Mesangial cell (primary cell): ENCODE measurements around the gene ZNF275. TPM values are rescaled to one million over a fixed set of nuclear protein-coding genes. Genes with fewer than 3 reads are reported as not detected.

Source experiments
- total RNA-seq: library from RNA; depleted of rRNA; stranded (reverse); fragments of >200 nt; gene quantifications from 2 replicates; pipeline ENCODE4 v1.2.3, GENCODE V29; 2015

ZNF275 gene
- 5.9 and 10.1 TPM in 2 replicates for total RNA-seq

GRCh38 chrX:153333821-153334653 is at the start of gene ZNF275:
Gene ZNF275 (plus strand): TSS chrX:153334153. CDS start chrX:153336680, 2,527 bp downstream.

GRCh38 chrX:153321381-153322124 is 12.4 kb upstream of the ZNF275 start, which contains the start of gene PNMA6F:
Gene PNMA6F (minus strand): TSS chrX:153321767. CDS start chrX:153320674, 1,093 bp downstream.

GRCh38 chrX:153401133-153401764 is 67.3 kb downstream of the ZNF275 start, which contains the start of gene PNMA6E:
Gene PNMA6E (minus strand): TSS chrX:153401350. CDS start chrX:153398849, 2,501 bp downstream.

Other genes starting within 250 kb of the ZNF275 start
- gene MAGEA1, start 154.9 kb upstream of the ZNF275 start, total RNA-seq = not detected in 2 replicates
- not detected in 2 replicates for gene PNMA6F, start 12.4 kb upstream of the ZNF275 start, total RNA-seq
- not detected in 2 replicates for gene PNMA6E, start 67.2 kb downstream of the ZNF275 start, total RNA-seq
- 0.49 and 0.89 TPM in 2 replicates for gene ZFP92, start 77.3 kb downstream of the ZNF275 start, total RNA-seq
- gene TREX2, start 111.9 kb downstream of the ZNF275 start, total RNA-seq = 0.13 and 0.98 TPM in 2 replicates
- 17.1 and 48.6 TPM in 2 replicates for gene HAUS7, start 136.4 kb downstream of the ZNF275 start, total RNA-seq
- 17.4 and 86.5 TPM in 2 replicates for gene BGN, start 160.8 kb downstream of the ZNF275 start, total RNA-seq
- gene ATP2B3, start 183.5 kb downstream of the ZNF275 start, total RNA-seq = under 0.01 TPM in 1 of 2 replicates, not detected in the other